ENCODE measurements around the gene C10orf71.

Gene C10orf71

DNA sequence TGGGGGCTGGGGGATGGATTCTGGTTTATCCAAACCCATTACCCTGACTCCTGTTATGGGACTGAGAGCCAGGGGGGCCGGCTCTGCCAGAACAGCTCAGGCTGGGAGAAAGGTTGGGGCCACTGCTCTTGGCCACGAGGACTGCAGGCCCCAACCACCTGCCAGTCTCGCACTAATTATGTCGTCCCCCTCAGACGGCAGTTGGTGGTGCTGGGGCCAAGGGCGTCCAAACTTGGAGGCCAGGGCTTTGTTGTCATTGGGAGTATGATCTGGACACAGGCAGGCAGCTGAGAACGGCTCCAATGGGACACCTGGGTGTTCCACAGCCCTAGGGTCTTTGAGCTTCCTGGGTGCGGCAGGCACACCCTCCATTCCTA, 62.2 kb downstream of the C10orf71 start:
- H3K27ac ChIP-seq (ENCODE audit: low read depth, low read length, severe bottlenecking) = no peak overlapping the region
- no peaks in the 10 kb centered on the region for H3K9me3 ChIP-seq (ENCODE audit: control insufficient read depth, low read length)
- no peaks in the 10 kb centered on the region for H3K36me3 ChIP-seq (ENCODE audit: control insufficient read depth, insufficient read depth, low read length)
- H3K4me1 ChIP-seq (ENCODE audit: control insufficient read depth, insufficient read depth, low read length, poor library complexity, severe bottlenecking) = peaks cover 5% of the 10 kb centered on the region
- H3K4me3 ChIP-seq (ENCODE audit: extremely low read depth, insufficient read depth, low read length, poor library complexity, severe bottlenecking) = no peak overlapping the region
- 90 to 98% methylated on average over 7 to 8 of the region's 8 CpGs for WGBS, 2 experiments (ENCODE audit: insufficient coverage in 2 of 2)

DNA sequence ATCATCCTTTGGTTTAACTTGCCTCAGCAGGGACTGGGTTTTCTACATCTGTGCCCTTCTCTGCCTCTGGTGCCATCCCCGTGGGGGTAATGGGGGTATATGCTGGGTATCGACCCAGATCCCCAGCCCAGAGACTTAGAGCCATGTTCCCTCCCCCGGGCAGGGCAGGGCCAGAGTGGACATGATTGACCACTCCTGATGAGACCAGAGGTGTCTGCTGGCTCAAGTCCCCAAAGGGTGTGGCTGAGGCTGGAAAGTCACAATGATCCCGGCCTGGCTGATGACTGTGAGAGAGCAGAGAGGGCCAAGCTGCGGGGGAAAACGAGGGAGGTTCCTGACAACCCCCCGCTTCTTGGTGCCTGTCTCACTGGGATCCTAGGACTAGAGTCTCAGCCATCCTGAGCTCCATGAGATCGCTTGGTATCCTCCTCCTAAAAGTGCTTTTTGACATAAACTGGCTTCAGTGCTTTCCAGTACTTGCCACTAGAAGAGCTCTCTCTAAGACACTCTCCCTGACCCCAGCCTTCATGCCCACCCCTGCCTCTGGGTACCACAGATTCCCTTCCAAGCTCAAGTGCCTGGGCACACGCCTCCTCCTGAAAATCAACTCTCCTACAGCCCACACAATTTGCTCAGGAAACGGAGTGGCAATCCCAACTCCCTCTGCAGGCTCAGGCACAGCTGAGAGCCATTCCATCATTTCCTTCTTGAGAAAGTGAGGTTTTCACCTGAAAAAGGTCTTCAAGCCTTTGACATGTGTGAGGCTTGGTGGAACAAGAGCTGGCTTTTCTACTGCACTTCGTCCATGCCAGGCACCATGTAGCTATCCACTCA, 63.0 kb downstream of the C10orf71 start:
- Histone ChIP-seq H3K4me1 (ENCODE audit: control insufficient read depth, insufficient read depth, low read length, poor library complexity, severe bottlenecking) (peaks cover 5% of the 10 kb centered on the region), H3K27ac (ENCODE audit: low read depth, low read length, severe bottlenecking) (no peak overlapping the region), H3K9me3 (ENCODE audit: control insufficient read depth, low read length) (no peaks in the 10 kb centered on the region), H3K36me3 (ENCODE audit: control insufficient read depth, insufficient read depth, low read length) (no peaks in the 10 kb centered on the region), H3K4me3 (ENCODE audit: extremely low read depth, insufficient read depth, low read length, poor library complexity, severe bottlenecking) (no peak overlapping the region)
- 82% methylated on average over 8 to 9 of the region's 11 CpGs for WGBS, 2 experiments (ENCODE audit: insufficient coverage in 2 of 2)

DNA sequence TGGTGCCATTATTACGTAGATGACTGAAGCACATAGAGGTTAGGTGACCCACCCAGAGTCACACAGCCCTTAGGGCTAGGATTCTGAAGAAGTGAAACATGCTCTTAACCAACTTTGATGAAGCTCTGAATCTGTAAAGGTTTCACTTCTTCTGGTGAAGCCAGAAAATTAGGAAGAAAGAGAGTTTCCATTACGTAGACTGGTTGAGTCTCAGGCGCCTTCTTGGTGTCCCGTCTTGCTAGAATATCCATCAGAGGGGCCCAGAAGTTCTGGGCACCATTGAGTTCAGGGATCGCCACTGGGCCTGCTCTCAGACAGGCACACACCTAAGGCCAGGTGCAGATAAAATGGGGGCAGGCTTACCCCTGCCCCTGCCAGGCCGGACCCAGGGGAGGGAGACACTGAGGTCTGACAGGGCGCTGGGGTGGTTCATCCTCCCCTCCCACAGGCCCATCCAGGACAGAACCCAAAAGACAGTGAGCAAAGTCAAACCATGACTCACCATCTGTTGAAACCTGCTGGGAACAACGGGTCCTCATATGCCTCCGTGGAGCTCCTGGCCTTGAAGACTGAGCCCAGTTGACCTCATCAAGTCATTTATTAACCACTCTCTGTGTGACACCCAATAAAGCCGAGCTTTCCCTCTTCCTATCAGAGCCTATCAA, 63.8 kb downstream of the C10orf71 start:
- Histone ChIP-seq H3K4me3 (ENCODE audit: extremely low read depth, insufficient read depth, low read length, poor library complexity, severe bottlenecking) (no peak overlapping the region), H3K27ac (ENCODE audit: low read depth, low read length, severe bottlenecking) (no peak overlapping the region), H3K36me3 (ENCODE audit: control insufficient read depth, insufficient read depth, low read length) (no peaks in the 10 kb centered on the region), H3K4me1 (ENCODE audit: control insufficient read depth, insufficient read depth, low read length, poor library complexity, severe bottlenecking) (peaks cover 5% of the 10 kb centered on the region), H3K9me3 (ENCODE audit: control insufficient read depth, low read length) (no peaks in the 10 kb centered on the region)
- WGBS, 2 experiments (ENCODE audit: insufficient coverage in 2 of 2) = 88 to 97% methylated on average over 10 of the region's 10 CpGs

DNA sequence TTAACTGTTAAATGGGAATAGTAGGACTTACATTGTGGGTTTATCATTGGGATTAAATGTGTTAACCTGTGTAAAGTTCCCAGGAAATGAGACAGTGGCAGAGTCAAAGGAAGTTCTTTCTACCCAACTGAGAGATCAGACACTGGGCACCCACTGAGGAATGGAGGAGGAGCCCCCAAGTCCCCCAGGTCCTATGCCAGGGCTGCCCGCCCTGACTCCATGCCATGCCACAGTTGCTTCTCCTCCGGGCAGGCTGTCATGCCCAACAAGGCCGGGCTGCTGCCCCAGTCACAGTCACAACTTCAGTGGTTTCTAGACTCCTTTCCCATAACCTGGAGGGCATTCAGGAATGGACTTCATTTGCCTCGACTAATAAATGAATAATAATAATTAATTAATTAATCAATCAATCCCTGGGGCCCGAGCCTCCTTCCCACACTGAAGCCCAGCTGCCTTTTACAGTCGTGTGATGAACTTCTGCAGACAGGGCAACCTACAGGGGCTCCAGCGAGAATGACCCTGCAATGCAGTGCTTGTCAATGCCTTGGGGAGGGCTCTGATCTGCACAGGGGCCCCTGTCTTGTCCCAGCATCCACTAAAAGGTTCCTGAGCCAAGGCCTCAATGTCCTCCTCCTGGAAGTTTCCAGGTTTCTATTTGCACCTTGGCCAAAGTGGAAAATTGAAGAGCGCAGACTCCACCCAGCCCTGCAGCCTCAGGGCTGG, 64.5 kb downstream of the C10orf71 start:
- no peak overlapping the region for H3K4me3 ChIP-seq (ENCODE audit: extremely low read depth, insufficient read depth, low read length, poor library complexity, severe bottlenecking)

DNA sequence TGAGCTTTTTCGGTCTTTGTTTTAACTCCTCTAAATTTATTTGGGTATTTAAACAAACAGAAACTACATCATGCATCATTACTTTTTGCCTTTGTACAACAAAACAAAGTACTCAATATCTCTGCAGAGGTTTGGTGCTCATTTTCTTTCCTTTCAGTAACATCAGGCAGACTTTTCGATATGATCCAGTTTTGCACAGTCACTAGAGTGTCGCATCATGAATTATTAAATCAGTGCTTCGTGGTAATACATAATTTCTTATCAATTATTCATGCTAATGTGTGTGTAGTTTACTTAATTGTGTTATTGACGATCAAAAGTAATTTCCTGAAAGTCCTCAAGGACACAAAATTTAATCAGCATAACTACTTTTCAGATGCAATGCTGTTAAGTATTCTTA, 65.1 kb downstream of the C10orf71 start:
- Histone ChIP-seq H3K4me3 (ENCODE audit: extremely low read depth, insufficient read depth, low read length, poor library complexity, severe bottlenecking) (no peak overlapping the region), H3K9me3 (ENCODE audit: control insufficient read depth, low read length) (no peaks in the 10 kb centered on the region), H3K36me3 (ENCODE audit: control insufficient read depth, insufficient read depth, low read length) (no peaks in the 10 kb centered on the region), H3K27ac (ENCODE audit: low read depth, low read length, severe bottlenecking) (no peak overlapping the region), H3K4me1 (ENCODE audit: control insufficient read depth, insufficient read depth, low read length, poor library complexity, severe bottlenecking) (peaks cover 7% of the 10 kb centered on the region)
- WGBS, 2 experiments (ENCODE audit: insufficient coverage in 2 of 2) = 88% methylated on average over 1 of the region's 5 CpGs; no CpG with 5 or more reads in 1 of the 2 experiments

More for the DNA sequence above, 64.5 kb downstream of the C10orf71 start:
- Histone ChIP-seq H3K27ac (ENCODE audit: low read depth, low read length, severe bottlenecking) (no peak overlapping the region), H3K4me1 (ENCODE audit: control insufficient read depth, insufficient read depth, low read length, poor library complexity, severe bottlenecking) (peaks cover 5% of the 10 kb centered on the region), H3K36me3 (ENCODE audit: control insufficient read depth, insufficient read depth, low read length) (no peaks in the 10 kb centered on the region), H3K9me3 (ENCODE audit: control insufficient read depth, low read length) (no peaks in the 10 kb centered on the region)
- WGBS, 2 experiments (ENCODE audit: insufficient coverage in 2 of 2) = 85 to 88% methylated on average over 4 to 5 of the region's 8 CpGs

DNA sequence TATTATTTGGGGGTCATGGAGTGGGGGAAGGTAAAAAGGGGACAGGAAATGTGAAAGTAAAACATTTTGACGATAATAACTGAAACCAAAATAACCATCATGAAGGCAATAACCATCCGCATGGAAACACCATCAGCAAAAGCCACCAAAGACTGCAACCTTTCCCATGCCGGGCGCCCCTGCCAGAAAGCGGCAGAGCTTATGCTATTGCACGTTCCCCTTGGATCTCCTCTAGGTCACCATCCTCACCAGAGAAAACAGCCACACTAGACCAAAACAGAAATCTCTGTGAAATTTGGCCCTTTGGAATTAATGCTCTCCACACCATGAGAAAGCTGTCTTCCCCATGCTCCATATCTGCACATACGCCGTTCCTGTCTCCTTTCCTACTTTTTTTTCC, 65.8 kb downstream of the C10orf71 start:
- 76 to 95% methylated on average over 6 to 8 of the region's 8 CpGs for WGBS, 2 experiments (ENCODE audit: insufficient coverage in 2 of 2)
- H3K4me3 ChIP-seq (ENCODE audit: extremely low read depth, insufficient read depth, low read length, poor library complexity, severe bottlenecking) = no peak overlapping the region
- H3K36me3 ChIP-seq (ENCODE audit: control insufficient read depth, insufficient read depth, low read length) = no peaks in the 10 kb centered on the region
- H3K27ac ChIP-seq (ENCODE audit: low read depth, low read length, severe bottlenecking) = no peak overlapping the region
- peaks cover 14% of the 10 kb centered on the region for H3K4me1 ChIP-seq (ENCODE audit: control insufficient read depth, insufficient read depth, low read length, poor library complexity, severe bottlenecking)
- H3K9me3 ChIP-seq (ENCODE audit: control insufficient read depth, low read length) = no peaks in the 10 kb centered on the region

DNA sequence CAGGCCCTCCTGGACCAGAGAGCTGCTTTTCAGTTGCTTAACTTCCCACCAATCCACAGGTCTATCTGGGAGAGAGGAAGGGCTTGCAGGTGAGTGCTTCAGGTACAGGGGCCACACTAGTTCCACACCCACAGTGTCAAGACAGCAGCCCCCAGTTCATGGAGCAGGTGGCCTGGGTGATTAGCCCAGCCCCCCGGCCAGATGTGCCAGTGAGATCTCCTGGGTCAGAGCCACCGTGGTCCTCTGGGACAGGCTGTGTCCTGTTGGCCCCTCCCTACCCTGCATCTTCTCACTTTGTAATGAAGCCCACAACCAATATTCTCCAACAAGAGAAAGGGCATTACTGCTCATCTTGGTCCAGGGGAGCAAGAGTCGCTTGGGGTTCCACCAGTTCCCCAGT, 66.3 kb downstream of the C10orf71 start:
- H3K27ac ChIP-seq (ENCODE audit: low read depth, low read length, severe bottlenecking) = no peak overlapping the region
- no peaks in the 10 kb centered on the region for H3K36me3 ChIP-seq (ENCODE audit: control insufficient read depth, insufficient read depth, low read length)
- H3K4me1 ChIP-seq (ENCODE audit: control insufficient read depth, insufficient read depth, low read length, poor library complexity, severe bottlenecking) = peaks cover 12% of the 10 kb centered on the region
- H3K9me3 ChIP-seq (ENCODE audit: control insufficient read depth, low read length) = no peaks in the 10 kb centered on the region
- 86 to 93% methylated on average over 2 of the region's 3 CpGs for WGBS, 2 experiments (ENCODE audit: insufficient coverage in 2 of 2)
- no peak overlapping the region for H3K4me3 ChIP-seq (ENCODE audit: extremely low read depth, insufficient read depth, low read length, poor library complexity, severe bottlenecking)

DNA sequence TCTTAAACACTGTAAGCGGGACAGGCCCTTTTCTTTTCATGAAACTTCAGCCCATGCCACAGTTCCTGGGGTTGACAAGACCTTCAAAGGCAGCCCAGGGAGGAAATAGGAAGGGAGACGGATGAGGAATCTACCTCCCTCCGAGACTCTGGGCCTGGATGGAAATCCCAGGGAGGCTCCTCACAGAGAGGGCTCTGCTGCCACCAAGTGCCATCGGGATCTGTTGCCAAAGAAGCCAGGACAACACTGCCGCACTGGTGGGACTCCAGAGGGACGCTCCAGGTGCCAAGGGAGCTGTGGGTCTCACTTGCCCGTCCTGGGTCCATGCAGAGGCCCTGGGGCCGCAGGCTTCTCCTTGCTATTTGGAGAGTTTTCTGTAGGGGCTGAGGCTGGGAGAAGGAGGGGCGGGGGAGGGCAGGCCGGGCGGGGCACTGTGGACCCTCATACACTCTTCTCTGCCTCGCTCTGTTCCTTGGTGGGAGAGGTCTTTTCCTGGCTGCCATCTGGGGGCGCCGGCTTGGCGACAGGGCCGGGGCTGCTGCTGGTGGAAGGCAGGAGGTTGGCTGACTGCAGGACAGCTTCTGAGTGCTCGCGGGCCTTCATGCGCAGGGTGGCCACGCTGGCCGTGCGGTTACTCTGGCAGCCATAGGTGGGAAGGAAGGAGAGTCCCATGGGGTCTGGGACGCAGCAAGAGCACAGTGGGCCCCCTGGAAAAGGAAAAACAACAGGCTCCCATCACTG, 66.9 kb downstream of the C10orf71 start:
- H3K4me3 ChIP-seq (ENCODE audit: extremely low read depth, insufficient read depth, low read length, poor library complexity, severe bottlenecking) = no peak overlapping the region
- H3K9me3 ChIP-seq (ENCODE audit: control insufficient read depth, low read length) = no peaks in the 10 kb centered on the region
- peaks cover 12% of the 10 kb centered on the region for H3K4me1 ChIP-seq (ENCODE audit: control insufficient read depth, insufficient read depth, low read length, poor library complexity, severe bottlenecking)
- H3K27ac ChIP-seq (ENCODE audit: low read depth, low read length, severe bottlenecking) = no peak overlapping the region
- H3K36me3 ChIP-seq (ENCODE audit: control insufficient read depth, insufficient read depth, low read length) = no peaks in the 10 kb centered on the region
- WGBS, 2 experiments (ENCODE audit: insufficient coverage in 2 of 2) = 86 to 88% methylated on average over 12 to 14 of the region's 23 CpGs

DNA sequence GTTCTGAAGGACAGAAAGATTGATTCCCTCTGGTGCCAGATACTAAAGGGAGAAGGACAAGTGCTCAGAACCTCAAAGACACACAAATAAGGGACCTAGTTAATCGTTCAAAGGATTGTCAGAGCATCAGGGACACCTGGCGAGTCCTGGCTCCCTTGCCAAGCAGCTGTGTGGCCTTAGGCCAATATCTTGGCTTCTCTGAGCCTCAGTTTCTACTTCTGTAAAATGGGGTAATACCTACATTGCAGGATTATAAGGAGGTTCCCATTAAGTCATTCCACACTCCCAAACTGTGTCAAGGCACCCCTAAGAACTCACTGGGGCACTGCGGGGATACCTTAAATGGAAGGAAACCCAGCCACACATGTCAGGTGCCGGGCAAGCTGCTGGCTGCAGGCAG, 67.5 kb downstream of the C10orf71 start:
- Histone ChIP-seq H3K4me3 (ENCODE audit: extremely low read depth, insufficient read depth, low read length, poor library complexity, severe bottlenecking) (no peak overlapping the region), H3K9me3 (ENCODE audit: control insufficient read depth, low read length) (no peaks in the 10 kb centered on the region), H3K27ac (ENCODE audit: low read depth, low read length, severe bottlenecking) (no peak overlapping the region), H3K36me3 (ENCODE audit: control insufficient read depth, insufficient read depth, low read length) (no peaks in the 10 kb centered on the region), H3K4me1 (ENCODE audit: control insufficient read depth, insufficient read depth, low read length, poor library complexity, severe bottlenecking) (peaks cover 12% of the 10 kb centered on the region)
- 67 to 86% methylated on average over 1 to 4 of the region's 4 CpGs for WGBS, 2 experiments (ENCODE audit: insufficient coverage in 2 of 2)

DNA sequence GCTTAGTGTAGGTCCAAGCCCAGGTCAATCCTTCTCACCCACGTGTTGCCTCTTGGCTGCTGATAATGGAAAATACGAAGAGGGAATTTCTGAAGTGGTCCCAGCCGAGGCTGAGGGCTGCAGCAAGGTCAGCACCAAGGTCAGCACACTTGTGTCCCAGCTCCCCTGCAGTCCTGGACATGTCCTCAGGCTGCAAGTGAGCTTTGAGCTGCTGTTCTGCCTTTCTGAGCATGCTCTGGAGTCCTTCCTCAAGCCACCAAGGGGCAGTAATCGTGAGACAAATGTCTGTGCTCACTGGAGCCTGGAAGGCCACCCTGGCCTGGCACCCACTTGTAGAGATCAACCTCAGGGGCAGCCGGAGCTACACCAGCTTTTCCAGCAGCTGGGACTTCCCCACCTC, 68.6 kb downstream of the C10orf71 start:
- Histone ChIP-seq H3K36me3 (ENCODE audit: control insufficient read depth, insufficient read depth, low read length) (no peaks in the 10 kb centered on the region), H3K9me3 (ENCODE audit: control insufficient read depth, low read length) (no peaks in the 10 kb centered on the region), H3K27ac (ENCODE audit: low read depth, low read length, severe bottlenecking) (no peak overlapping the region), H3K4me3 (ENCODE audit: extremely low read depth, insufficient read depth, low read length, poor library complexity, severe bottlenecking) (no peak overlapping the region), H3K4me1 (ENCODE audit: control insufficient read depth, insufficient read depth, low read length, poor library complexity, severe bottlenecking) (peaks cover 12% of the 10 kb centered on the region)
- 44 to 56% methylated on average over 4 to 5 of the region's 5 CpGs for WGBS, 2 experiments (ENCODE audit: insufficient coverage in 2 of 2)
